Stimulated activated CD4-positive, alpha-beta T cell treated with anti-CD3 and anti-CD28 coated beads, Interleukin-2, amount 100 ng/mL, for 4 hours (primary cell): Measurements from ENCODE around the gene RPS6KB2.
"Not testable (repeated sequence)": the region's sequence is repeated elsewhere in the genome, so short reads cannot be mapped to it uniquely, and the experiment has no call there.

Experiments used
- DNase-seq: peaks from one replicate; pipeline ENCODE4 v3.0.0-alpha.2; 2020; ENCODE audit warnings: low read depth

The RPS6KB2 gene

GRCh38 chr11:67410984-67411784 is 17.1 kb upstream of the RPS6KB2 start:
- DNase-seq, result no peak

GRCh38 chr11:67411785-67412152 is 16.5 kb upstream of the RPS6KB2 start:
- DNase-seq, result no peak

GRCh38 chr11:67412495-67413179 is 15.7 kb upstream of the RPS6KB2 start:
- no peak for DNase-seq

GRCh38 chr11:67413266-67413849 is 14.9 kb upstream of the RPS6KB2 start:
- DNase-seq, result no peak

- no peak for DNase-seq
Observed at GRCh38 chr11:67415501-67416304, 12.6 kb upstream of the RPS6KB2 start, which contains the start of gene CARNS1. CARNS1 (plus strand) TSS chr11:67415678; CDS start chr11:67416200, 522 bp downstream.

- peak; percentile 73 for DNase-seq
Observed at GRCh38 chr11:67416416-67417335, 11.6 kb upstream of the RPS6KB2 start.

- DNase-seq, result no peak
Observed at GRCh38 chr11:67417425-67417824, 10.9 kb upstream of the RPS6KB2 start.

- no peak for DNase-seq
Observed at GRCh38 chr11:67418476-67419281, 9.6 kb upstream of the RPS6KB2 start.

GRCh38 chr11:67419325-67420049 is 8.8 kb upstream of the RPS6KB2 start:
- DNase-seq, result no peak

- DNase-seq, result no peak
Observed at GRCh38 chr11:67420147-67420645, 8.1 kb upstream of the RPS6KB2 start.

- peak; percentile 98 for DNase-seq
Observed at GRCh38 chr11:67420646-67421429, 7.5 kb upstream of the RPS6KB2 start.

- DNase-seq, result no peak
Observed at GRCh38 chr11:67421430-67422031, 6.8 kb upstream of the RPS6KB2 start.

GRCh38 chr11:67422891-67423290 is 5.4 kb upstream of the RPS6KB2 start:
- no peak for DNase-seq

- DNase-seq, result no peak
Observed at GRCh38 chr11:67423466-67423865, 4.8 kb upstream of the RPS6KB2 start.

- DNase-seq, result no peak
Observed at GRCh38 chr11:67423891-67424613, 4.2 kb upstream of the RPS6KB2 start.

GRCh38 chr11:67427364-67427859 is 882 bp upstream of the RPS6KB2 start:
- DNase-seq, result not testable (repeated sequence)

GRCh38 chr11:67429038-67429668 is 859 bp downstream of the RPS6KB2 start:
- no peak for DNase-seq
